C4-2B (cell line): Measurements from ENCODE around the gene AIFM1.

Experiments
- CTCF ChIP-seq: fragments of 450-650 bp; conservative IDR thresholded peaks from 2 replicates; pipeline ENCODE4 v1.5.1; 2017; ENCODE audit warnings: mild to moderate bottlenecking
- ZFX ChIP-seq: fragments of 450-650 bp; IDR thresholded peaks from 2 replicates; pipeline ENCODE4 v1.6.1; 2017

DNA sequence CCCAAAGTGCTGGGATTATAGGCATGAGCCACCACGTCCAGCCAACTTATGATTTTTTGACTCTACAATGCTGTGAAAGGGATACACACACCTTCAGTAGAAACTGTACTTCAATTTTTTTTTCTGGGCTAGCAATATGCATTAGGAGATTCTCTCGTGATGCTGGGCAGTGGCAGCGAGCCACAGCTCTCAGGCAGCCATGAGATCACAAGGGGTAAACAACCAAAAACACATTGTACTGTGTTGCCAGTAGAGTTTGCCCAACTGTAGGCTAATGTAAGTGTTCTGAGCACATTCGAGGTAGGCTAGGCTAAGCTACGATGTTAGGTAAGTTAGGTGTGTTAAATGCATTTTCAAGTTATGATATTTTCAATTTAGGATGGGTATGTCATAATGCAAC lies 31.8 kb upstream of the AIFM1 start:
- TF ChIP-seq CTCF (no peak), ZFX (no peak)
